Right lobe of liver (tissue), 4 donors: ENCODE measurements around the gene NUDT22.
A peak's percentile ranks its signal among the peaks of the same experiment; 100 is the strongest.

ENCODE experiments used
- POLR2A ChIP-seq: fragments of 450-650 bp; IDR thresholded peaks from one replicate; pipeline ENCODE4 v1.6.1; 2017; ENCODE audit warnings: antibody characterized with exemption, mild to moderate bottlenecking
- TF ChIP-seq, protein P1 (sequence below), 4 donors: fragments of 200-600 bp in 3 of 4; fragments of 450-650 bp in 1 of 4; IDR thresholded peaks; one replicate each; pipeline versions ENCODE4 v1.5.1 to v1.8.0; 2016 to 2022; ENCODE audit warnings: antibody characterized with exemption in 4 of 4, mild to moderate bottlenecking in 2 of 4
- donor health status: DM: no; HTN: no; CAD: no.
- donor health status: DM: no; HTN: no; CAD: no.
- donor health status: DM: no; HTN: yes; CAD: no.

DNA sequence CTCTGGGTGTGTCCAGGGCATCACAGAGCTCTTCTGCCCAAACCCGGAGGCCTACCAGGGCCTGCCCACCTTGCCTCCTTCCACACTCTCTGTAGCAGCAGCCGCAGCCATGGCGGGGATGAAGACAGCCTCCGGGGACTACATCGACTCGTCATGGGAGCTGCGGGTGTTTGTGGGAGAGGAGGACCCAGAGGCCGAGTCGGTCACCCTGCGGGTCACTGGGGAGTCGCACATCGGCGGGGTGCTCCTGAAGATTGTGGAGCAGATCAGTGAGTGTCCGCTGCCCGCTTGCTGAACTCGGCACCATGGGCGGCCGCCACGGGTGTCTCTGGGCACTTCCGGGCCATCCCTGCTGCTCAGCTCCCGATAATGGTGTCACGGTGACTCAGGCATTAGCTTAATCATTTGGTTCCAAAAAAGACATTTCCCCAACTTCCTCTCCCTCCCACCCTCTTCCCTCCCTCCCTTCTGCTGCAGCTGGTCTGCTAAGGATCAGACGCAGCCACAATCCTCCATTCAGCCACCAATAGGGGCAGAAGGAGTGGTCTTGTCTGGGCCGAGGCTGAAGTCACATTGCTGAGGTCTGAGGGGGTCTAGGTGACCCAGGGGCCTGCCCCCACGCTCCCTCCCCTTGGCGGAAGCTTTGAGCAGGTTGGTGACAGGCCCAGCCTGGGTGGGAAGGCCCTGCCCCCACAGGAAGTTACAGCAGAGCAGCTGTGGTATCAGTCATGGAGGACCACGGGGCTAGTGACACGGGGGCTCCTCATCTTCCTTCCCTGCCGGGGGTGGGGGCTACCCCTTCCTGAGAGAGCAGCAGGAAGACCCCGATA is 18.6 kb upstream of the NUDT22 start:
- TF ChIP-seq, protein P1, sequence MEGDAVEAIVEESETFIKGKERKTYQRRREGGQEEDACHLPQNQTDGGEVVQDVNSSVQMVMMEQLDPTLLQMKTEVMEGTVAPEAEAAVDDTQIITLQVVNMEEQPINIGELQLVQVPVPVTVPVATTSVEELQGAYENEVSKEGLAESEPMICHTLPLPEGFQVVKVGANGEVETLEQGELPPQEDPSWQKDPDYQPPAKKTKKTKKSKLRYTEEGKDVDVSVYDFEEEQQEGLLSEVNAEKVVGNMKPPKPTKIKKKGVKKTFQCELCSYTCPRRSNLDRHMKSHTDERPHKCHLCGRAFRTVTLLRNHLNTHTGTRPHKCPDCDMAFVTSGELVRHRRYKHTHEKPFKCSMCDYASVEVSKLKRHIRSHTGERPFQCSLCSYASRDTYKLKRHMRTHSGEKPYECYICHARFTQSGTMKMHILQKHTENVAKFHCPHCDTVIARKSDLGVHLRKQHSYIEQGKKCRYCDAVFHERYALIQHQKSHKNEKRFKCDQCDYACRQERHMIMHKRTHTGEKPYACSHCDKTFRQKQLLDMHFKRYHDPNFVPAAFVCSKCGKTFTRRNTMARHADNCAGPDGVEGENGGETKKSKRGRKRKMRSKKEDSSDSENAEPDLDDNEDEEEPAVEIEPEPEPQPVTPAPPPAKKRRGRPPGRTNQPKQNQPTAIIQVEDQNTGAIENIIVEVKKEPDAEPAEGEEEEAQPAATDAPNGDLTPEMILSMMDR (IDR thresholded peaks at IDR 0.05), result no peak
- TF ChIP-seq POLR2A, result peak; percentile 42
